Measurements from ENCODE around the gene SALL1.

Gene SALL1

DNA sequence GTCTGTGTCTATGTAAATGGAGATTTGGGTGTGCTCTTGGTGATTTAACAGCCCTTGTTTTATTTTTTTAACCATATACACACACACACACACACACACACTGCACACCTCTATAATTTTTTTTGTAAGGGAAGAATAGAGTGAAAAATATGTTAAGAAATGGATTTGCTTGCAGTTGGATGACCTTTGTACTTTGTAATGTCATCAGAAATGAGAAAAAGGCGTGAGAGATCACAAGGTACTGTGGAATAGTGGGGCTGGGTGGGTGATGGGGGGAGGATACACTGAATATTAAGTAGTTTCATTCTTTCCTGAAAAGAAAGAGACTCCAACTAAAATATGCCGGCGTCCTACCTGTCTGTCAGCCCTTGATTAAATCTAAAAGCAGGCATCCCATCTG lies 38.7 kb downstream of the SALL1 start:
- no peak for DNase-seq (ENCODE audit: low read depth, low spot score)

DNA sequence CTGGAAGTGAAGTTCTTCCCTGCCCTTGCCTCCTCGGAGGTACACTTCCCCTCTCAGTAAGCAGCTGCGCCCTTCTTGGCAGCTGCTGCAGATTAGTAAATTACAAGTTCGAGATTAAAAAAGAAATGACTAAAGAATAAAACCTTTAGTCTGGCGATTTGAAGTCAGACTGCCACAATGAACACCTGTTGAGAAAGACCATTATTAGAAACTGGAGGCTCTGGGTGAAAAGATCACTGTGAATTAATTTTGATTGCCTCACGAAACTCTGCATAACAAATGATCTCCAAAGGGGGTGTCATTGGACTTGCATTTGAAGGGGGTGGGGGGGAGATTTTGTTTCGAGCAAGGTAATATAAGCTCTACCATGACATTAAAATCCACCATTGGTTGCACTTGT lies 39.3 kb downstream of the SALL1 start:
- DNase-seq (ENCODE audit: low read depth, low spot score), result no peak

DNA sequence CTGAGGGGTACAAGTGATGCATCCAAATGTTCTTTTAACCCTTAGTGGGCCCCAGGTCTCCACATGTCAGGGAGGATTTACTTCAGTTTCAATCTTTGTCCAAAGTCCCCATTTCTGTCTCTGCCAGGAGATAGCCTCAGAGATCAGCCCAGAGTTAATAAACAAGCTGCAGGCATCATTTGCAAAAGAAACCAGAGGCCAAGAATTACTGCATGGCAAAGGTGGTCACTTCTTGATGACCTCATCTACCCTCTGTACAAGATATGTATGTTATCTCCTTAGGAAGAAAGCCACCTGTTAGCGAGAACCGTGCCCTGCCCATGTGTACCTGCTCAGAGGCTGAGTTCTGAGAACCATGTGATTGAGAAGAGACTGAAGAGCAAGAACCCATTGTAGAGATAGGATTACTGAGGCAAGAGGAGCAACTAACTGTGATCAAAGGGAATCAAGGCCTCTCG lies 40.3 kb downstream of the SALL1 start:
- DNase-seq (ENCODE audit: low read depth, low spot score), result no peak

DNA sequence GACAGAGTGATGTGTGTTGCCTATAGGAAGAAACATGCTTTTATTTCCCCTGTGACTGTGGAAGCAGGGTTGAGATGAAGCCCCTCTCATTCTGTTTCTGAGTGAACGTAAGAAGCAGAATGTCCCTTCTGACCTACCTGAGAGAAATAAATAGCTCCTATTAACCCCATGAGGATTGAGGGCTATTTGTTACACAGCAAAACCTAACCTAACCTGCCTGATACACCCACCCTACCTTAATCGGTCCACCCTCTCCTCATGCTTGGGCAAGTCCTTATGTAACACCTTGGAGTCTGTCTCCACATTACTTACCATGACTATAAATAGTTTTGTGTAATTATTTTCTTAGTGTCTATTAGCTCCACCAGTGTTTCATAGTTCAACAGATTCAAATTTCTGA lies 41.9 kb downstream of the SALL1 start:
- DNase-seq (ENCODE audit: low read depth, low spot score), result no peak

DNA sequence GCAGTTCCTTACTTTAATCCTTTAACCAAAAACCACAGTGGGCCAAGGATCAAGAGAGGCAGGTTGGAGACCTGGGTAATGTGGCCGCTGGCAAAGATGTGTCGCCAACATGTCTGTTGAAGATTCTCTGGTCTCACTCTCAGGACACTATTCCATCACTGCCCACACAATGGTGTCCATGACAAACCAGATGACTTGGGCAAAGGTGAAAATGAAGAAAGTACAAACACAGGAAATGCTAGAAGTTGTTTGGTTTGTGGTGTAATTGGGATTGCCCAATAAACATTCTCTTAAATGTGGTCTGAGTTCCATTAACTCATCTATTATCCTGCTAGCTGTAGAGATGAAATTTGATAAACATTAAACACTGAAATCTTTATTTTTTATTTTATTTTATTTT lies 43.3 kb downstream of the SALL1 start:
- DNase-seq (ENCODE audit: low read depth, low spot score), result no peak

DNA sequence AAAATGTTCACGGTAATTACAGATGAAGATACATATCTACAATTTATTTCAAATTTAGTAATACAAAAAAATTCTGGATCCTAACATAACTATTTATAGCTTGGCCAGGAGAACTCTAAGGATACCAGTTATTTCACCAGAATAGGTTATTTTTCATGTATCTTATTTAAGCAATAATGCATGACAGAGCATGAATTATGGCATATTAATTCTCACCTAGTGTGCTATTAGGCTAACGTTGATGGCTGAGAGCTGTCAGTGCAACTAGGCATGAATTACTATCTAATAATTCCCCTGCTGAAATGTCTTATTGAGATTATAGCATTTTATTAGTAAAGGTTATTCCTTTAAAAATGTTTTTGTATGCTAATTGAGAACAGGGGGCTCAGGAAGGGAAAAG lies 44.5 kb downstream of the SALL1 start:
- no peak for DNase-seq (ENCODE audit: low read depth, low spot score)

DNA sequence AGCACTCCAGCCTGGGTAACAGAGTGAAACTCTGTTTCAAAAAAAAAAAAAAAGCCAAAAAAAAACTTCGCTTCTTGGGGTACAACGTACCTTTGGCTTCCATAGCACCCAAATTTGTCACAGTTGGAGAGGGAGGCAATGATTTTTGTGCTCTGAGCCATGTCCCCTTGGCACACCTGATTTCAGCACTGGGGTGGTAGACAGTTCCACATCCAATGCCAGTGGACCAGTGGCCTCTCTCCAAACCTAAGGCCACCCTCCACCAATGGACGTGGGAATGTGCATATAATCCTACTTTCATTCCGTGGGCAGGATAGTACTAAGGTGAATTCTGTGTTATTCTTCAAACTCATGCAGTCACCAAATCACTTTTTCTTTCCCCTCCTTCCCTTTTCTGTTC lies 47.5 kb downstream of the SALL1 start:
- no peak for DNase-seq (ENCODE audit: low read depth, low spot score)

DNA sequence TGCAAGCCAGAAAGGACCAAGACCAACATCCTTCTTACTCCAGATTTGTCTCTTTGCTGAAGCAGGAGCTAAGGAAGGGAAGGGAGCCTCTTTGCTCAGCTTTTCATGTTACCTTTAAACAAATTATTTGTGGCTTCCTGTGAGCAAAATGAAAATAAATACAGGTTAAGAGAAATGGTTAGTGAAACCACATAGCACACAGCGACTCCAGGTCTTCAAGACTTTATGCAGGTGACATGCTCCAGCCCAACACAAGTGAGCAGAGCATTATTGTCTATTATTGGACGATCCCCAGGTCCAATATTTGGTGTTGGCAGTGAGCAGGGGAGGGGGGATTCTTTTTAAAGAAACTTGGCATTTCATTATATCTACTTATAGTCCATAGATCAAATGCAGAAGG lies 53.3 kb downstream of the SALL1 start:
- no peak for DNase-seq (ENCODE audit: low read depth, low spot score)

DNA sequence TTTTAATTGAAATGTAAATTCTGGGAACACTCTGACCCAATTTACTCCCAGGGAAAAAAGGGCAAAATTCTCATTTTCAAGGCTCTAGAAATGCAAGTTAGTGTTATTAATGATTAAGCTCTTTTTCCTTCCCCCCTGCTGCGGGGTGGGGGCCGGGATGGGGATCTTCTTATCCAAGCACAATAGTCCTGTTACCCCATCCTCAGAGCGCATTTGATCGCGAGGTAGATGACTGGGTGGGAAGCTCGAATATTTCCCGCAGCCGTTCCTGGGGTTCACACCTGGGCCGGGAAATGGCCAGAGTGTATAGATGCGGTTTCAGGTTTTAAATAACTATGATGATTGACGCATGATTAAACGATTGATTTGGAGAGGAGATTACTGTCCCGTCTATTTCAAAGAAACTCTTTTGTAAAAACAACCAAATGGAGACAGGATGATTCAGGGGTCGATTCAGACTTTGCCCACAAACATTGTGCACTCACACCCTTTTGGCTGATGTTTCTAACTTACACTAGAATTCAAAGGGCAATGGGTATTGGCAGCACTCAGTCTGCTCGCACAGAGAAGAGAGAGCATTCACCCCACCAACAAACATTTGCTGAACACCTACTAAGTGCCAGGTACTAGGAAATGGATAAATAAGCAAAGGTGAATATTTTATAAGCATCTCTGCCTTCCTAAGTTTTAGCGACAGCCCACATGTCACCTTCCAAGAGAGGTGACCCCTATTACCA lies 55.0 kb downstream of the SALL1 start:
- no peak for DNase-seq (ENCODE audit: low read depth, low spot score)

DNA sequence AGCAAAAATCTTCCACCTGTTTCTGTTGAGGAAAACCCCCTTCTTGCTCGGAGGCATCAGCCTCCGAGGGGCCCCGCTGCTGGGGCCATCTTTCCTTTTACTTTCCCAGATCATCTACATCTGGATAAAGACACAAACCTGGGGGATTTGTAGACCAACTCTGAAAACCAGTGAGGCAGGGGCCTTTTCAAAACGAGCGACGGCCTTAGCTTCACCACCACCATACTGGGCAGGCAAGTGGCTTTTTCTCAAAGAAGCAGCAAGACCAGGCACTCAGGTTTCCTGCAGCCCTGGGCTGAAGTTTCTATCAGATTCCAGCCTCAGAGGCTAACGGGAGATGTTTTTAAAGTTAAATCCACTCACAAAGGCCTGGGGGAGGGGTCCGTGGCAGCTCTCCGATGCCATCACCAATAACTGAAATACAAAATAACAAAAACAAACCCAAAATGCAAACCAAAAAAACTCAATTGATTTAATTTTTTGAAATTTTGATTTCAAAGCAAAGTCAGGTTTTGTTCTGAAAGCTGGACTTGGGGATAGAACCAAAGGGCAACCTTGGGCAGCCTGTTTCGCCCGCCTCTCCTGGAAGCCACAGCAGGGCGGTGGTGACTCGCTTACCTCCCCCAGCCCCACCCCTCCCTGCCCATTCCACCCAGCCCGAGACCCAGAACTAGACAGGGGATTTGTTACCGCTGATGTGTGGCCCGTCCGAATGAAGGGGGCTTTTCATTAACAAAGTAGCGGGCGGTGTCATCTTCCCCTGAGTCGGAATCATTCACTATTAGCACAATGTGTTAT lies 55.8 kb downstream of the SALL1 start:
- no peak for DNase-seq (ENCODE audit: low read depth, low spot score)

DNA sequence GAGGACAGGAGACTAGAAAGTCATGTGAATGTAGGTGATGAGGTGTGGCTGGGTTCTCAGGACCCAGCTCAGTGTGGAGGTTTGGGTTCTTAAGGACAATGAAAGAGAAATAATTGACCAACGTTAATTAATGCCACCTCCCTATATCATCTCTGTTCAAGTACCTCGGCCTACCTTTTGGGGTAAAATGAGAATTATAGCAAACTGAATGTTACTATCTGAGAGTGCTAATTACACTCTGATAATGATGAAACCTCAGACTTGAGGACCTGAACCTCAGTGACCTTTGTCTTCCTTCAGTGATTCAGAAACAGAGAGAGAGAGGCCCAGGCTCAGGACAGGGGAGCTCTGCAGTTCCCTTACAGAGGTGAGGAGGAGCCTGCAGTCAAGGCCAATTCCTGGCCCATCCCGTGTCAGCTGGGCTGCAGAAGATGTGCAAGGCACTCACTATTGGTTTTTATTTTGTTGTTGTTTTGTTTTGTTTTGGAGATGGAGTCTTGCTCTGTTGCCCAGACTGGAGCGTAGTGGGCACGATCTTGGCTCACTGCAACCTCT lies 57.3 kb downstream of the SALL1 start:
- no peak for DNase-seq (ENCODE audit: low read depth, low spot score)

All from activated naive CD8-positive, alpha-beta T cell treated with anti-CD3 and anti-CD28 coated beads, Interleukin-2, amount 50 U/mL, for 16 hours (primary cell).